ENCODE measurements around the gene IKZF3.

DNA sequence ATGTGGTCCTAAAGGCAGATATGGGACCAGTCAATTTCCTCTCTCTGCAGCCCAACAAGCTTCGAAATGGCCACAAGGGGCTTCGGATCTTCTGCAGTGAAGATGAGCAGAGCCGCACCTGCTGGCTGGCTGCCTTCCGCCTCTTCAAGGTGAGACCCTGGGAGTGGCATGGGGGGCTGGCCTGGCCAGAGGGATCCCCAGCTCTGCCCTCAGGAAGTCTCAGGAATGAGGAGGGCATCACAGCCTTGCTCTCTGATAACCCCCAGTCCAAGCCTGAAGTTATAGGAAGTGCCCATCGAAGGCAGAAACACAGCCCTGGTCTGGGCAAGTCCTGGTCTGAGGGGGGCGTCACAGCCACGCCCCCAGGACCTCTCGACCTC is 119.3 kb downstream of the IKZF3 start:
- TF ChIP-seq CTCF (IDR thresholded peaks at IDR 0.05; ENCODE audit: borderline replicate concordance, extremely low read depth, low read length, poor library complexity, severe bottlenecking), result no peak
- TF ChIP-seq EZH2 (IDR thresholded peaks at IDR 0.05; ENCODE audit: borderline replicate concordance, low read depth, low read length, severe bottlenecking), result no peak
